GM18526 (cell line): ENCODE results near the gene TMEM158.

ENCODE experiments used
- POLR2A ChIP-seq: IDR thresholded peaks from 3 replicates; pipeline ENCODE4 v1.6.1; 2011; ENCODE audit not compliant: insufficient read length; ENCODE audit errors: extremely low read depth

TMEM158 gene

GRCh38 chr3:45241206-45241605, 15.1 kb upstream of the TMEM158 start:
- TF ChIP-seq POLR2A, result no peak

DNA sequence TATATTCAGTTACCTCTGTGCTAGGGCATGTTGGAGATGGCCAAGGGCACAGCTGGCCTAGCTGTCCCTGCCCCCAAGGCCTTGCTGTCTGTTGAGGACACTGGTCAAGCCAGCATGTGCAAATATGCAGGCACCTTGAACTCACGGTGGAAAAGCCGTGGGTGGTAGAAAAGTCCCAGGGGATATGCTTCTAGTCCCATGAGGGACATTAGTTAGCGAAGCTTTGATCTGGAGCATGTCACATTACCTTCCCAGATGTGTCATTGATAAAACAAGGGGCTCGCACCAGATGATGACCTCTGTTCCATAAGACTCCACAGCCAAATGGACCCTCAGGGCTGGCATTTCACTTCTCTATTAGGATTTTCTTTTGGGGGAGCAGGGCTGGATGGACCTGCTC, 14.2 kb upstream of the TMEM158 start:
- no peak for TF ChIP-seq POLR2A

DNA sequence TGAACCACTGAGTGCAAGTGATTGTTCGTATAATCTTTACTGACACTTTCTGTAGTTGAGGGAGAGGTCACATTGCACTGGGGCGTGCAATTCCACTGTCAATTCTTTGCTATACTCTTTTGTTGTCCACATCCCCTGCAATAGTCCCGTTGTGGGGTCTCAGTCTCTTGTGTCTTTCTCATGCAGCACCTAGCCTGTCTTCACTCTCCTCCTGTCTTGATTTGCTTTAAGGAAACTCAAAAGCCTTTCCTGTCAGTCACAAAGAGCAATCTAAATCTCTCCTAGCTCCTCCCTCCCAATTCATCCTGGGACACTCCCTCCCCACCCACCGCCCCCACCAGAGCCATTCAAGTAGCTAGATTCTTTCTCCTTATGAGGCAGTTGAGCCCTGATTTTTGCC, 13.2 kb upstream of the TMEM158 start:
- TF ChIP-seq POLR2A, result no peak

DNA sequence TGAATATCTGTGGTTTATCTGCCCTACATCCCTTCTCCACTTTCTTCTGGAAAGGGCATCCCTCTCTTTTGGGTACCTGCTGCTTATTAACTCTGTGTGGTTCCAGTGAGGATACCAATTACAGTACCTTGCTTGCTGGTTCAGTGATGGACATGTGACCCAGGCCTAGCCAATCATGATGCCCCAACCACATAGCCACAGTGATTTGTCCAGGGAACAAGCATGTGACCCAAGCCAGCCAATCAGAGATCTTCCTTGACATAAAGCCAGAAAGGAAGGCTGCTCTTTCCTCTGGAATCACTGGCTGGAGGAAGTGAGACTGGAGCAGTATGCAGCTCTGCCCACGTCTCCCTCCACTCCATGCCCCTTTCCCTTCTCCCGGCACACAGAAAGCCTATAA, 10.9 kb upstream of the TMEM158 start:
- no peak for TF ChIP-seq POLR2A

- TF ChIP-seq POLR2A, result no peak
Measured at GRCh38 chr3:45235409-45235808, 9.3 kb upstream of the TMEM158 start.

GRCh38 chr3:45234250-45234649, 8.2 kb upstream of the TMEM158 start:
- no peak for TF ChIP-seq POLR2A

DNA sequence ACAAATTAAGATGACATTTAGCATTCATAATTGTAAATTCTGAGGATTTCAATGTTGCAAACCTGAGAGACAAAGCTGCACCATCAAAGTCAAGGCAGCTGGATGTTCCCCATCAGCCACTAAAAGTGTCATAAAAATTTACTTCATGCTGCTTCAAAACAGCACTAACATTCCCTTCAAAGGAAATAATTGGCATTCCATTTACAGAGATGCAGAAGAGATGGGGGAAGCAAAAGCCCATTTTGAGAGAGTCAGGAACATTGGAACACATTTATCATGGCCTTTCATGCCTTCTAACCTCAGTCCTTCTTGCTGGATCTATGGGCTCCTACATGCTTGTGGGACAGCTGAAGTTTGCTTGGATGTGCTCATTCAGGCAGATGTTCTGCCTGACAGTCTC, 6.4 kb upstream of the TMEM158 start:
- TF ChIP-seq POLR2A, result no peak

DNA sequence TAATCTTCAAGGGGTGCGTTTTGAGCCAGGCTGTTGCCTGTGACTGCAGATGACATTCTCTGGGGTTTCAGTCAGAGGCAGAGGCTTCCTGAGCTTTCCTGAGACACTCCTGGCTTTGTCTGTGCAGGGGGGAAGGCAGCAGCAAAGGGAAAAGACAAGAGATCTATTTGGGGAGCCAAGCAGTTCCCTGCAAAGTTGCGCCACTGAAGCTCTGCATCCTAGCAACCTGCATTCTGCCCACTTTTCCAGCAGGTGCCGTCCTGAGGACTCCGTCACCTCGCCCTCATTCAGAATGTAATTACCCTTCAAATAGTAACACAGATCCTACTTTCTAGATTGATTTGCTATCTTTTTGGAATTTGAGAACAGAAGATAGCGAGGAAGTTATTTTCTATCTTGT, 1.9 kb upstream of the TMEM158 start:
- no peak for TF ChIP-seq POLR2A

GRCh38 chr3:45227071-45227820, 1.2 kb upstream of the TMEM158 start:
- no peak for TF ChIP-seq POLR2A

DNA sequence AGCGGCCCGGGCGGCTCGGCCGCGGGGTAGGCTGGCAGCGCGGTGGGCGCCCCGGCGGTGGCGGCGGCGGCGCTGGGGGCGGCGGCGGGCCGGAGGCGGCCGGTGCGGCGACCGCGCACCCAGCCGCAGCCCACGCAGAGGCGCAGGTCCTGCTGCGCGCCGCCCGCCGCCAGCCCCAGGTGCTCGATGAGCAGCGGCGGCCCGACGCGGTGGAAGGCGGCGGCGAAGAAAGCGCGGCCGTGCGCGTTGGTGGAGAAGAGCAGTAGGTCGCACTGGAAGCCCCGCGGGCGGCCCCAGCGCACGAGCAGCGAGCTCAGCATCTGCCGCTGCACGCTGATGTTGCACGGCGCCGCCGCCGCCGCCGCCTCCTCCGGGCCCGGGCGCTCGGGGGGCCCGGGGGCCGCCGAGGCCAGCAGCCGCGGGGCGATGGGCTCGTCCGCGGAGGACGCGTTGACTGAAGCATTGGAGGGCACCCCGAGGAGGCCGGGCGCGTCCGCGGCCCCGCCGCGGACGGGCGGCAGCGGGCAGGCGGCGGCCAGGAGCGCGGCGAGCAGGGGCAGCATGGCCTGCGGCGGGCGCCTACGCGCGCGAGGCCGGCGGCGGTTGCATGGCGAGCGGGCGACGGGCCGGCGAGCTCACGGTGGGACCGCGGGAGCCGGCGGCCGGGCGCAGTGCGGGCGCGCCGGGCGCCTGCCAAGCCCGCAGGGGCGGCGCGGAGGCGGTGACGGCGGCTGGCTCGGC, 452 bp downstream of the TMEM158 start:
- no peak for TF ChIP-seq POLR2A

DNA sequence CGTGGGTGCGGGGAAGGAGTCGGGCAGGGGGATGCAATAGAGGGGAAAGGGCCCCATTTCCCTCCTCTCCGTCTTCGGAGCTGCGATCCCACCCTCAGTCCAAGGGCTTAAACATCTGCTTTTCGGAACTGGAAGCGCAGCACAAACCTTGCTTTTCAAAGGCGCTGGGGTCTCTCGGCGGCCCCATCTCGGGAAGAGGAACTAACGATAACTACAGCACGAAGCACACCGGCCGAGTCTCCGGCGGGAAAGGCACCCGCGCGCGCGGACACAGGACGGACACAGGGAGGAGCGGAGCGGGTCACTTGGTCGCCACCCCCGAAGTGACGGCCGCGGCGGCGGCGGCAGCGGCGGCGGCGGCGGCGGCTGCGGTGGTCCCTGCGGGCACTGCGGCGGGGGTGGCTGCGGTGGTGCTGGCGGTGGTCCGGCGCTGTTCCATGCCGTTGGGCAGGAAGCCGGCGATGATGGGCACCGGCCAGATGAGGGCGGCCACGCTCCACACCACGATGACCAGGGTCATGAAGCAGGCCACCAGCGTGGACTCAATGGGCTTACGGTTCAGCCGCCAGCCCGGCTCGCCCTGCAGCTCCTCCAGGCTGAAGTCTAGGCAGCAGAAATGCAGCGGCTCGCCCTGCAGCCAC, 1.1 kb downstream of the TMEM158 start:
- no peak for TF ChIP-seq POLR2A

- TF ChIP-seq POLR2A, result no peak
Measured at GRCh38 chr3:45223889-45224727, 2.0 kb downstream of the TMEM158 start.

- TF ChIP-seq POLR2A, result no peak
Measured at GRCh38 chr3:45219694-45220093, 6.4 kb downstream of the TMEM158 start.

DNA sequence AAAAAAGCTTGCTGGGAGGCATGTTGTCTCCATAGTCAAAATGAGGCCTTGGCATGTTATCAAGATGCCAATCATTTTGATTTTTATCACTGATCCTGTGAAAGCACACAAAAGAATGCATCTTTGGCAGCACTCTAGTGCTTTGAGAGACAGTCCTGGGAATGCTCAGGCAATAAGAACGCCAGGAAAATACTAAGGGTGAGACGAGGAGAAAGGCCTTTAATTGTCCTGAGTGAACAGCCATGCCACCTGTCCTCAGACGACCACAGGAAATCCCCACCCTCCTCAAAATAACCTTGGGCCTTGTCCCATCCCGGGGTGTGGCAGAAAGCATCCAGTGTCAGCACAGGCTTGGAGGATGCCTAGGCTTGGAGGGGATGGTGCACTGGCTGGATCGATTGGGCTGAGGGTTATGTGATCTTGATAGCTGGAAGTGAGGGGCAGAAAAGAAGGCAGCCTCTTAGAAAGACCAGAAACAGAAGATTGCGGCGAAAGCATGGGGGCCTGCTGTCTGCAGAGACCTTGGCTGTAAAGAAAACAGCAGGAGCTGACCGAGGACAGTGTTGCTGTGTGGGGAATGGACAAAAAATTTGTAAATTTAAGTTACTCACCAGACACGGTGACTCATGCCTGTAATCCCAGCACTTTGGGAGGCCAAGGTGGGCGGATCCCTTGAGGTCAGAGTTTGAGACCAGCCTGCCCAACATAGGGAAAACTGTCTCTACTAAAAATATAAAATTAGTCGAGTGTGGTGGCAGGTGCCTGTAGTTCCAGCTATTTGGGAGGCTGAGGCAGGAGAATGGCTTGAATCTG, 7.3 kb downstream of the TMEM158 start:
- TF ChIP-seq POLR2A, result no peak
